ENCODE measurements around the gene ANKH. TPM values are rescaled to one million over a fixed set of nuclear protein-coding genes. Genes with fewer than 3 reads are reported as not detected.
A peak's percentile ranks its signal among the peaks of the same experiment; 100 is the strongest.

Gene ANKH
- total and polyA plus RNA-seq, 2 donors (not counting 1 experiment from before 2014, with no cell fraction given), result 13.7 to 71.1 TPM

- peaks cover 55% of the 10 kb centered on the region for H3K4me1 Mint-ChIP-seq
- H3K4me3 ChIP-seq (ENCODE audit: control extremely low read depth in 1 of 5, extremely low read depth in 1 of 5, insufficient read depth in 1 of 5, low read depth in 2 of 5, low read length in 4 of 5), result no peak overlapping the region
- peaks cover 30% of the 10 kb centered on the region for H4K20me1 ChIP-seq (ENCODE audit: control insufficient read depth, insufficient read depth, low read length, poor library complexity, severe bottlenecking)
- H3K36me3 ChIP-seq (replicated peaks in 1 of 2; ENCODE audit: control extremely low read depth in 1 of 2, control insufficient read depth in 1 of 2, extremely low read depth in 1 of 2, insufficient read depth in 2 of 2, low read length in 1 of 2), result peaks cover 17 to 55% of the 10 kb centered on the region in 2 experiments
- no CpG with 5 or more reads among the region's 1 CpG for WGBS (ENCODE audit: insufficient coverage)
- H3K27me3 ChIP-seq (replicated peaks in 1 of 4; ENCODE audit: control extremely low read depth in 1 of 4, control insufficient read depth in 3 of 4, insufficient read depth in 4 of 4, low read length in 3 of 4), result no peaks in the 10 kb centered on the region
- no peak overlapping the region for H3K27ac Mint-ChIP-seq
- no peaks in the 10 kb centered on the region for H3K27me3 Mint-ChIP-seq
- intact Hi-C loops (cut with micrococcal nuclease), result no loop called here
- ATAC-seq (ENCODE audit: low read depth) (no peak), DNase-seq (no peak)
- no peaks in the 10 kb centered on the region for H3K9me3 Mint-ChIP-seq (ENCODE audit: insufficient read depth)
- no peaks in the 10 kb centered on the region for H3K9me3 ChIP-seq (ENCODE audit: control extremely low read depth in 1 of 3, control insufficient read depth in 2 of 3, insufficient read depth in 1 of 3, low read length in 2 of 3)
- ChIA-PET CTCF (no interaction called here), POLR2A (no interaction called here)
- H2AFZ ChIP-seq (ENCODE audit: insufficient read depth, low read depth, low read length, poor library complexity, severe bottlenecking), result no peak overlapping the region
- peaks cover 36 to 48% of the 10 kb centered on the region in 2 donors for H3K4me1 ChIP-seq (ENCODE audit: control insufficient read depth in 2 of 2, insufficient read depth in 2 of 2, low read length in 2 of 2)
- no peak overlapping the region for H3K4me3 Mint-ChIP-seq
- peaks cover 28% of the 10 kb centered on the region for H3K79me2 ChIP-seq (ENCODE audit: control insufficient read depth, insufficient read depth, low read length)
- no peak overlapping the region for H3K9ac ChIP-seq (ENCODE audit: low read length)
- no peak overlapping the region for H3K27ac ChIP-seq (ENCODE audit: low read length in 2 of 2)
- no peak overlapping the region for H3K4me2 ChIP-seq (replicated peaks; ENCODE audit: low read depth, low read length, poor library complexity, severe bottlenecking)
- TF ChIP-seq CTCF (IDR thresholded peaks at IDR 0.05) (no peak), EZH2 (IDR thresholded peaks at IDR 0.05; ENCODE audit: borderline replicate concordance, insufficient read depth, low read depth, low read length, poor library complexity, severe bottlenecking) (no peak)
Measured at GRCh38 chr5:14679595-14679994, 192.0 kb downstream of the ANKH start.

- Mint-ChIP-seq H3K9me3 (ENCODE audit: insufficient read depth) (no peaks in the 10 kb centered on the region), H3K4me3 (no peak overlapping the region), H3K4me1 (peaks cover 61% of the 10 kb centered on the region), H3K27ac (peak overlapping the region; percentile 72), H3K27me3 (no peaks in the 10 kb centered on the region)
- H3K27me3 ChIP-seq (replicated peaks in 1 of 4; ENCODE audit: control extremely low read depth in 1 of 4, control insufficient read depth in 3 of 4, insufficient read depth in 4 of 4, low read length in 3 of 4), result no peaks in the 10 kb centered on the region
- no peaks in the 10 kb centered on the region for H3K9me3 ChIP-seq (ENCODE audit: control extremely low read depth in 1 of 3, control insufficient read depth in 2 of 3, insufficient read depth in 1 of 3, low read length in 2 of 3)
- WGBS (ENCODE audit: insufficient coverage), result no CpG with 5 or more reads among the region's 5 CpGs
- no peak overlapping the region for H3K4me3 ChIP-seq (ENCODE audit: control extremely low read depth in 1 of 5, extremely low read depth in 1 of 5, insufficient read depth in 1 of 5, low read depth in 2 of 5, low read length in 4 of 5)
- peak; percentile 31 for DNase-seq
- peaks cover 36 to 51% of the 10 kb centered on the region in 2 donors for H3K4me1 ChIP-seq (ENCODE audit: control insufficient read depth in 2 of 2, insufficient read depth in 2 of 2, low read length in 2 of 2)
- peaks cover 17 to 52% of the 10 kb centered on the region in 2 experiments for H3K36me3 ChIP-seq (replicated peaks in 1 of 2; ENCODE audit: control extremely low read depth in 1 of 2, control insufficient read depth in 1 of 2, extremely low read depth in 1 of 2, insufficient read depth in 2 of 2, low read length in 1 of 2)
- peak; percentile 23 for ATAC-seq (ENCODE audit: low read depth)
- ChIA-PET POLR2A (interaction anchor here (1.0 kb wide), 1 partner anchor 46 kb away, joined by 3 read pairs; no protein-coding TSS in a partner anchor), CTCF (no interaction called here)
- H3K27ac ChIP-seq (ENCODE audit: low read length in 2 of 2), result no peak overlapping the region
- intact Hi-C loops (cut with micrococcal nuclease), result no loop called here
- no peak overlapping the region for H3K9ac ChIP-seq (ENCODE audit: low read length)
- H3K4me2 ChIP-seq (replicated peaks; ENCODE audit: low read depth, low read length, poor library complexity, severe bottlenecking), result no peak overlapping the region
- no peak for TF ChIP-seq CTCF (IDR thresholded peaks at IDR 0.05)
- TF ChIP-seq EZH2 (IDR thresholded peaks at IDR 0.05; ENCODE audit: borderline replicate concordance, insufficient read depth, low read depth, low read length, poor library complexity, severe bottlenecking), result no peak
- peaks cover 36% of the 10 kb centered on the region for H4K20me1 ChIP-seq (ENCODE audit: control insufficient read depth, insufficient read depth, low read length, poor library complexity, severe bottlenecking)
- H3K79me2 ChIP-seq (ENCODE audit: control insufficient read depth, insufficient read depth, low read length), result peaks cover 35% of the 10 kb centered on the region
- H2AFZ ChIP-seq (ENCODE audit: insufficient read depth, low read depth, low read length, poor library complexity, severe bottlenecking), result no peak overlapping the region
Measured at GRCh38 chr5:14678773-14679334, 192.7 kb downstream of the ANKH start.
